ENCODE measurements around the gene ZNF536. TPM values are rescaled to one million over a fixed set of nuclear protein-coding genes. Genes with fewer than 3 reads are reported as not detected.

ZNF536 gene
- total and polyA plus RNA-seq, 2 of the 4 experiments (the other 2 are of a cell fraction) = not detected

DNA sequence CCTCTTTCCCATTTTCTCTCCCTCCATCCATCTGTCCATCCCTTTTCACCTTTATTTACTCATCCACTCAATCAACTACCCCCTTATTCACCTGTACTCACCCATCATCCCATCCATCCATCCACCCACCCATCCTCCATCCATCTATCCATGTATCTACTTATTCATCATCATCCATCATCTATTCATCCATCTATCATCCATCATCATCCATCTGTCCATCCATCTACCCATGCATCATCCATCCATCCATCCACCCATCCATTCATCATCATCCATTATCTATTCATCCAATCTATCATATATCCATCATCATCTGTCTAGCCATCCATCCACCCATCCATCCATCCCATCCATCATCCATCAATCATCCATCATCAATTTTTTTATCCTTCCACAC is 48.3 kb upstream of the ZNF536 start (continued):
- no peak for TF ChIP-seq FOS (IDR thresholded peaks at IDR 0.05; ENCODE audit: low read depth, low read length)
- TF ChIP-seq SMC3 (IDR thresholded peaks at IDR 0.05; ENCODE audit: low read depth, low read length) = no peak
- TF ChIP-seq POLR2A (IDR thresholded peaks at IDR 0.05; ENCODE audit: low read depth, low read length) = no peak
- no peak for TF ChIP-seq RFX5 (IDR thresholded peaks at IDR 0.05; ENCODE audit: low read depth, low read length)

DNA sequence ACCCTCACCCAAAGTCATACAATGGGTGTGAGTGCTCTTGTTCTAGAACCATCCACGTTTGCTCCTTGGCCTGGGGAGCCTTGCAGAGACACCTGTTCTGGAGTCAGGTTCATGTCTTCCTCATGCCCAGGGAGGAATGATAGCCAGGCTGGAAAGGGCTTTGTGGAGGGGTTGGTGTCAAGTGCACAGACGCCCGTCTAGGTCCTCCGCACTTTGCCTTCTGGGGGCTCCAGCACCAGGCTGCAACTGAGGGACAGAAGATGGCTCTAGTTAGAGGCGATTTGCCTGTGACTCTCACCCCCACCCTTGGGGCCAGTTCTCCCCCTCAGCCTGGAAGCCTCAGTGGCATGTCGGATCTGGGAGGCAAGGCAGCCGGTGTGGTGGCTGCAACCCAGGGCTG is 47.2 kb upstream of the ZNF536 start:
- no peak for ATAC-seq (ENCODE audit: low read depth)
- Histone ChIP-seq H2BK120ac (ENCODE audit: low read depth, low read length) (no peak overlapping the region), H3K4me1 (ENCODE audit: control insufficient read depth, insufficient read depth, low read length) (no peaks in the 10 kb centered on the region), H4K91ac (ENCODE audit: insufficient read depth, low read depth, low read length) (no peak overlapping the region), H3K9me1 (ENCODE audit: insufficient read depth, low read length) (no peaks in the 10 kb centered on the region), H3K27me3 (ENCODE audit: control insufficient read depth, insufficient read depth, low read length) (no peaks in the 10 kb centered on the region), H3K18ac (ENCODE audit: low read depth, low read length) (no peak overlapping the region), H3K4ac (ENCODE audit: low read depth, low read length) (no peak overlapping the region), H3K14ac (replicated peaks; ENCODE audit: low read depth, low read length) (no peak overlapping the region), H2AFZ (replicated peaks; ENCODE audit: low read length, poor library complexity) (no peak overlapping the region), H3K4me2 (ENCODE audit: low read depth, low read length) (no peak overlapping the region), H2AK5ac (ENCODE audit: low read depth, low read length) (no peak overlapping the region), H3K27ac (ENCODE audit: insufficient read depth, low read length) (no peak overlapping the region), H2BK20ac (ENCODE audit: low read depth, low read length) (no peak overlapping the region), H4K5ac (ENCODE audit: low read depth, low read length) (no peak overlapping the region), H4K8ac (ENCODE audit: low read depth in 2 of 2, low read length in 2 of 2) (no peak overlapping the region), H4K20me1 (ENCODE audit: insufficient read depth, low read length) (no peaks in the 10 kb centered on the region), H2BK5ac (ENCODE audit: low read depth, low read length, poor library complexity, severe bottlenecking) (no peak overlapping the region), H3K56ac (ENCODE audit: extremely low read depth, insufficient read depth, low read length) (no peak overlapping the region), H3K23ac (ENCODE audit: low read depth, low read length) (no peak overlapping the region), H3K9me3 (ENCODE audit: control insufficient read depth, insufficient read depth, low read length) (peaks cover 33% of the 10 kb centered on the region), H2AK9ac (replicated peaks; ENCODE audit: low read depth, low read length, poor library complexity) (no peak overlapping the region), H3K9ac (ENCODE audit: low read depth, low read length) (no peak overlapping the region), H3K4me3 (ENCODE audit: insufficient read depth, low read depth, low read length) (no peak overlapping the region), H2BK15ac (ENCODE audit: low read depth, low read length) (no peak overlapping the region), H3K79me1 (ENCODE audit: low read depth in 1 of 2, low read length in 2 of 2) (no peaks in the 10 kb centered on the region), H3K36me3 (ENCODE audit: control insufficient read depth, insufficient read depth, low read length) (no peaks in the 10 kb centered on the region)
- WGBS, 2 experiments (ENCODE audit: extremely low coverage in 2 of 2, insufficient read length in 1 of 2) = 80% methylated on average over 1 of the region's 7 CpGs; no CpG with 5 or more reads in 1 of the 2 experiments
- in situ Hi-C loops (cut with MboI; ENCODE audit: low sequenced_read_pairs) = no loop called here
- intact Hi-C loops (cut with micrococcal nuclease) = no loop called here
- no TSS peak for BruUV-seq (replicated peaks)
- dilution Hi-C loops (cut with HindIII; ENCODE audit: low sequenced_read_pairs, unreplicated experiment) = no loop called here
- ChIA-PET CTCF (no interaction called here), POLR2A (ENCODE audit: unreplicated experiment) (no interaction called here)
- no peak for TF ChIP-seq SMC3 (IDR thresholded peaks at IDR 0.05; ENCODE audit: low read depth, low read length)
- no peak for TF ChIP-seq RCOR1 (IDR thresholded peaks at IDR 0.05; ENCODE audit: insufficient replicate concordance, low read length)
- no peak for DNase-seq

Data from IMR-90 (cell line).